NCI-H510A (cell line): ENCODE measurements around the gene XPO4.

ENCODE experiments used
- DNase-seq: peaks from one replicate; lab custom pipeline; 2025; lab: John Stamatoyannopoulos, UW

The XPO4 gene

GRCh38 chr13:20826843-20827560 is 75.5 kb downstream of the XPO4 start:
- DNase-seq, result no peak

- DNase-seq, result no peak
Observed at GRCh38 chr13:20826301-20826700, 76.2 kb downstream of the XPO4 start.

- no peak for DNase-seq
Observed at GRCh38 chr13:20825477-20825875, 77.1 kb downstream of the XPO4 start.

- DNase-seq, result no peak
Observed at GRCh38 chr13:20824762-20825476, 77.6 kb downstream of the XPO4 start.

- no peak for DNase-seq
Observed at GRCh38 chr13:20823071-20823470, 79.5 kb downstream of the XPO4 start.

- DNase-seq, result no peak
Observed at GRCh38 chr13:20822406-20822805, 80.1 kb downstream of the XPO4 start.

GRCh38 chr13:20819715-20820114 is 82.8 kb downstream of the XPO4 start:
- no peak for DNase-seq

- DNase-seq, result no peak
Observed at GRCh38 chr13:20815464-20815863, 87.1 kb downstream of the XPO4 start.

- DNase-seq, result no peak
Observed at GRCh38 chr13:20814224-20814910, 88.2 kb downstream of the XPO4 start.

- DNase-seq, result no peak
Observed at GRCh38 chr13:20812890-20813289, 89.7 kb downstream of the XPO4 start.

- no peak for DNase-seq
Observed at GRCh38 chr13:20810808-20811207, 91.7 kb downstream of the XPO4 start.

- no peak for DNase-seq
Observed at GRCh38 chr13:20808874-20809273, 93.7 kb downstream of the XPO4 start.

- no peak for DNase-seq
Observed at GRCh38 chr13:20803180-20803965, 99.2 kb downstream of the XPO4 start.

GRCh38 chr13:20801707-20802106 is 100.8 kb downstream of the XPO4 start:
- DNase-seq, result no peak

GRCh38 chr13:20799726-20800416 is 102.7 kb downstream of the XPO4 start:
- no peak for DNase-seq

GRCh38 chr13:20798027-20798426 is 104.5 kb downstream of the XPO4 start:
- DNase-seq, result no peak

- DNase-seq, result no peak
Observed at GRCh38 chr13:20796791-20797508, 105.6 kb downstream of the XPO4 start.

- DNase-seq, result no peak
Observed at GRCh38 chr13:20789665-20790064, 112.9 kb downstream of the XPO4 start.

- no peak for DNase-seq
Observed at GRCh38 chr13:20788312-20788711, 114.2 kb downstream of the XPO4 start.

- DNase-seq, result no peak
Observed at GRCh38 chr13:20787180-20787579, 115.4 kb downstream of the XPO4 start.

- DNase-seq, result no peak
Observed at GRCh38 chr13:20782116-20782708, 120.3 kb downstream of the XPO4 start.
